OCI-LY7 (cell line): ENCODE results near the gene SRPK2. TPM values are rescaled to one million over a fixed set of nuclear protein-coding genes. Genes with fewer than 3 reads are reported as not detected.
A peak's percentile ranks its signal among the peaks of the same experiment; 100 is the strongest.

ENCODE experiments used
- BruUV-seq: library from RNA; stranded (reverse); fragments of 400-500 nt; replicated peaks from 2 replicates; lab custom pipeline; 2021; lab: Mats Ljungman, UMichigan
- CTCF ChIA-PET: fragments of 300-600 bp; sonication (Branson Sonifier 250); formaldehyde crosslinking; loops from one replicate; lab custom pipeline; 2022; ENCODE audit warnings: antibody characterized with exemption; ENCODE audit not compliant: unreplicated experiment; lab: Charles Lee
- POLR2A ChIA-PET: fragments of 300-600 bp; sonication (Branson Sonifier 250); formaldehyde crosslinking; loops from one replicate; lab custom pipeline; 2022; ENCODE audit warnings: antibody characterized with exemption; lab: Charles Lee
- DNase-seq: peaks from one replicate; pipeline ENCODE4 v3.0.0-alpha.2; 2015; ENCODE audit warnings: low spot score
- H2AFZ ChIP-seq: fragments of 200-600 bp; sonication (generic), shearing (Covaris generic); 2 replicates; pipeline ENCODE4 v1.6.1; 2014; ENCODE audit warnings: mild to moderate bottlenecking, antibody characterized with exemption, low read length, moderate library complexity
- H3K27ac ChIP-seq: fragments of 200-600 bp; sonication (generic); 2 replicates; pipeline ENCODE4 v1.5.1; 2014; ENCODE audit warnings: mixed run types, low read depth, mild to moderate bottlenecking, moderate library complexity, low read length, inconsistent platforms; ENCODE audit not compliant: poor library complexity, severe bottlenecking
- H3K36me3 ChIP-seq: fragments of 200-600 bp; sonication (generic); 2 replicates; pipeline ENCODE4 v1.6.1; 2014; ENCODE audit warnings: mild to moderate bottlenecking, antibody characterized with exemption, low read length, moderate library complexity, mixed read lengths; ENCODE audit not compliant: insufficient read depth
- H3K4me1 ChIP-seq: fragments of 200-600 bp; sonication (generic); 2 replicates; pipeline ENCODE4 v1.5.1; 2014; ENCODE audit warnings: mild to moderate bottlenecking, low read length; ENCODE audit not compliant: insufficient read depth, poor library complexity, severe bottlenecking
- H3K4me2 ChIP-seq: fragments of 200-600 bp; sonication (generic); 2 replicates; pipeline ENCODE4 v1.6.1; 2014; ENCODE audit warnings: mild to moderate bottlenecking, low read length
- H3K4me3 ChIP-seq: fragments of 200-600 bp; sonication (generic); 2 replicates; pipeline ENCODE4 v1.5.1; 2014; ENCODE audit warnings: mild to moderate bottlenecking, low read depth, low read length; ENCODE audit not compliant: poor library complexity, severe bottlenecking
- H3K79me2 ChIP-seq: fragments of 200-600 bp; sonication (generic); 2 replicates; pipeline ENCODE4 v1.6.1; 2016; ENCODE audit warnings: low read depth, mild to moderate bottlenecking, low read length, moderate library complexity, mixed read lengths; ENCODE audit not compliant: insufficient read depth
- H3K9me2 ChIP-seq: fragments of 200-600 bp; sonication (generic); 2 replicates; pipeline ENCODE4 v1.6.1; 2016; ENCODE audit warnings: mild to moderate bottlenecking, low read length, mixed read lengths; ENCODE audit not compliant: insufficient read depth
- H3K9me3 ChIP-seq: fragments of 200-600 bp; sonication (generic); 2 replicates; pipeline ENCODE4 v1.6.1; 2014; ENCODE audit warnings: mild to moderate bottlenecking, mixed run types, low read length, mixed read lengths
- H4K20me1 ChIP-seq: fragments of 200-600 bp; sonication (generic); 2 replicates; pipeline ENCODE4 v1.6.1; 2014; ENCODE audit warnings: mild to moderate bottlenecking, antibody characterized with exemption, low read length, moderate library complexity, mixed read lengths; ENCODE audit not compliant: insufficient read depth
- CTCF ChIP-seq: fragments of 200-600 bp; sonication (generic); conservative IDR thresholded peaks from 2 replicates; pipeline ENCODE4 v1.5.1; 2014; ENCODE audit warnings: mild to moderate bottlenecking, antibody characterized with exemption, low read length, moderate library complexity, mixed read lengths
- EZH2phosphoT487 ChIP-seq: fragments of 200-600 bp; sonication (generic); IDR thresholded peaks from 2 replicates; pipeline ENCODE4 v1.6.1; 2018; ENCODE audit warnings: low read depth, borderline replicate concordance, mild to moderate bottlenecking, mixed run types, antibody characterized with exemption, low read length, moderate library complexity, mixed read lengths
- intact Hi-C: fragments of 100-400 bp; cut with micrococcal nuclease; formaldehyde crosslinking; loops from one replicate; pipeline ENCODE4 v1.10.0; 2022; ENCODE audit not compliant: unreplicated experiment
- total RNA-seq, 2 experiments: library from RNA; depleted of rRNA in 1 of 2; stranded (reverse); fragments of >200 nt in 1 of 2; shearing (Covaris generic) in 1 of 2; gene quantifications; 2 replicates each; pipeline ENCODE4 v1.2.3, GENCODE V29; 2014 to 2022

The SRPK2 gene
- total RNA-seq, 2 experiments from 2014 or later, result 22.1 to 26.8 TPM

- POLR2A ChIA-PET, result interaction anchor here (0.6 kb wide), 1 partner anchor 399 kb away, joined by 3 read pairs; no protein-coding TSS in a partner anchor
- Histone ChIP-seq H3K27ac (no peak overlapping the region), H3K9me3 (no peaks in the 10 kb centered on the region), H3K4me2 (no peak overlapping the region), H3K4me1 (no peaks in the 10 kb centered on the region), H2AFZ (no peak overlapping the region), H3K36me3 (peaks cover 93% of the 10 kb centered on the region), H3K79me2 (no peaks in the 10 kb centered on the region), H3K4me3 (no peak overlapping the region), H3K9me2 (no peaks in the 10 kb centered on the region), H4K20me1 (0 out of 2 replicates have a peak, but pooled peaks cover 3% of the 10 kb centered on the region)
- BruUV-seq, result no TSS peak
- TF ChIP-seq EZH2phosphoT487 (no peak), CTCF (no peak)
- CTCF ChIA-PET, result no interaction called here
- intact Hi-C loops, result no loop called here
- DNase-seq, result no peak
Observed at GRCh38 chr7:105073143-105073542, 315.6 kb downstream of the SRPK2 start.

GRCh38 chr7:105068886-105069285, 319.8 kb downstream of the SRPK2 start:
- Histone ChIP-seq H4K20me1 (no peaks in the 10 kb centered on the region; the same call in 1 of the 2 replicates), H3K4me3 (no peak overlapping the region), H3K27ac (no peak overlapping the region), H3K9me3 (no peaks in the 10 kb centered on the region), H2AFZ (no peak overlapping the region), H3K79me2 (no peaks in the 10 kb centered on the region), H3K4me2 (no peak overlapping the region), H3K9me2 (no peaks in the 10 kb centered on the region), H3K36me3 (peaks cover 90% of the 10 kb centered on the region), H3K4me1 (no peaks in the 10 kb centered on the region)
- intact Hi-C loops, result no loop called here
- BruUV-seq, result TSS peak; percentile 8
- TF ChIP-seq EZH2phosphoT487 (no peak), CTCF (no peak)
- ChIA-PET POLR2A (interaction anchor here (1.6 kb wide), 1 partner anchor 10 kb away, joined by 4 read pairs; no protein-coding TSS in a partner anchor), CTCF (no interaction called here)
- no peak for DNase-seq

- Histone ChIP-seq H3K4me3 (no peak overlapping the region), H3K4me1 (no peaks in the 10 kb centered on the region), H3K27ac (no peak overlapping the region), H4K20me1 (peaks cover 7% of the 10 kb centered on the region; the same call in 1 of the 2 replicates), H3K4me2 (no peak overlapping the region), H3K9me3 (no peaks in the 10 kb centered on the region), H3K36me3 (peaks cover 90% of the 10 kb centered on the region), H3K79me2 (peaks cover 8% of the 10 kb centered on the region; the same call in 1 of the 2 replicates), H3K9me2 (no peaks in the 10 kb centered on the region), H2AFZ (no peak overlapping the region)
- ChIA-PET CTCF (no interaction called here), POLR2A (interaction anchor here (0.6 kb wide), 1 partner anchor 51 kb away, joined by 3 read pairs; no protein-coding TSS in a partner anchor)
- TF ChIP-seq EZH2phosphoT487, result no peak
- TF ChIP-seq CTCF, result no peak
- intact Hi-C loops, result no loop called here
- BruUV-seq, result no TSS peak
- no peak for DNase-seq
Observed at GRCh38 chr7:105067691-105068090, 321.0 kb downstream of the SRPK2 start.
